ENCODE results near the gene SMC1A. TPM values are rescaled to one million over a fixed set of nuclear protein-coding genes. Genes with fewer than 3 reads are reported as not detected.

Gene SMC1A
- total RNA-seq, 1 donor from 2014 or later, result 42.8 TPM

GRCh38 chrX:53324803-53325202 lies 97.7 kb downstream of the SMC1A start:
- peaks cover 7% of the 10 kb centered on the region for H3K9me3 Mint-ChIP-seq (ENCODE audit: low read depth)
- no peaks in the 10 kb centered on the region for H3K36me3 Mint-ChIP-seq (ENCODE audit: low read depth)
- no peak for TF ChIP-seq CTCF (IDR thresholded peaks at IDR 0.05)

More at GRCh38 chrX:53324803-53325202, 97.7 kb downstream of the SMC1A start:
- Mint-ChIP-seq H3K4me1 (ENCODE audit: low read depth) (peaks cover 10% of the 10 kb centered on the region), H3K4me3 (ENCODE audit: unreplicated experiment) (no peak overlapping the region), H3K27ac (ENCODE audit: unreplicated experiment) (no peak overlapping the region), H3K27me3 (ENCODE audit: low read depth) (peaks cover 26% of the 10 kb centered on the region)
- DNase-seq (ENCODE audit: low spot score), result no peak

Small RNAs within 50 kb of the gene (microRNA-seq; reads per million reads assigned to microRNA genes)
- gene MIR6857 (ENCODE audit: borderline number of aligned reads), result not detected

Other genes with a start within 250 kb of the SMC1A start
- 70.1 to 85.0 TPM (median 75.2 TPM) in 3 replicates for gene KDM5C, start 197.4 kb downstream of the SMC1A start, total RNA-seq
- gene IQSEC2, start 141.1 kb downstream of the SMC1A start, total RNA-seq, result 8.0 to 11.6 TPM (median 8.2 TPM) in 3 replicates
- 0.38 to 0.99 TPM (median 0.60 TPM) in 3 replicates for gene RIBC1, start 219 bp upstream of the SMC1A start, total RNA-seq
- gene HSD17B10, start 11.7 kb upstream of the SMC1A start, total RNA-seq, result 69.4 to 91.4 TPM (median 72.3 TPM) in 3 replicates